K562 (cell line): ENCODE data around the gene TLCD4. TPM values are rescaled to one million over a fixed set of nuclear protein-coding genes. Genes with fewer than 3 reads are reported as not detected.
A peak's percentile ranks its signal among the peaks of the same experiment; 100 is the strongest.

Experiments used
- CHD7 ChIP-seq: fragments of 200-600 bp; sonication (generic); IDR thresholded peaks from one replicate; pipeline ENCODE4 v1.6.1; 2012; ENCODE audit warnings: mild to moderate bottlenecking, low read depth, low read length, inconsistent platforms
- EHMT2 ChIP-seq: fragments of 450-650 bp; IDR thresholded peaks from 2 replicates; pipeline ENCODE4 v1.6.1; 2018; ENCODE audit warnings: antibody characterized with exemption
- FOXA1 ChIP-seq: fragments of 450-650 bp; IDR thresholded peaks from 2 replicates; pipeline ENCODE4 v1.6.1; 2016; ENCODE audit warnings: mild to moderate bottlenecking, borderline replicate concordance
- HDAC6 ChIP-seq: IDR thresholded peaks from 2 replicates; pipeline ENCODE4 v1.6.1; 2012; ENCODE audit warnings: low read depth, mild to moderate bottlenecking, control low read depth, inconsistent platforms, low read length, moderate library complexity
- KDM1A ChIP-seq, 2 experiments: fragments of 450-650 bp; IDR thresholded peaks; 2 replicates each; pipeline ENCODE4 v1.6.1; 2016; ENCODE audit warnings: mild to moderate bottlenecking in 2 of 2
- KDM4B ChIP-seq, 2 experiments: fragments of 450-650 bp in 1 of 2; sonication (generic) in 1 of 2; IDR thresholded peaks; 2 replicates each; pipeline ENCODE4 v1.6.1; 2016 to 2017; ENCODE audit warnings: borderline replicate concordance in 2 of 2, antibody characterized with exemption in 1 of 2, low read depth in 1 of 2, mild to moderate bottlenecking in 1 of 2
- NR2C1 ChIP-seq, 2 experiments: fragments of 450-650 bp; IDR thresholded peaks; 2 replicates each; pipeline ENCODE4 v1.6.1; 2017; ENCODE audit warnings: mild to moderate bottlenecking in 2 of 2, antibody characterized with exemption in 1 of 2, inconsistent platforms in 1 of 2, missing compliant biosample characterization in 1 of 2, missing genetic modification characterization in 1 of 2
- PHTF2 ChIP-seq: fragments of 250-450 bp; sonication (Bioruptor Pico); IDR thresholded peaks from 2 replicates; pipeline ENCODE4 v1.5.0; 2021; ENCODE audit warnings: mild to moderate bottlenecking
- PKNOX1 ChIP-seq: fragments of 450-650 bp; IDR thresholded peaks from 2 replicates; pipeline ENCODE4 v1.6.1; 2016
- POLR2B ChIP-seq: fragments of 450-650 bp; IDR thresholded peaks from 2 replicates; pipeline ENCODE4 v1.6.1; 2018; ENCODE audit warnings: low read depth; ENCODE audit not compliant: partially characterized antibody
- RB1 ChIP-seq: fragments of 450-650 bp; IDR thresholded peaks from 2 replicates; pipeline ENCODE4 v1.6.1; 2017; ENCODE audit warnings: low read depth, mild to moderate bottlenecking
- SMAD2 ChIP-seq: fragments of 150-350 bp; IDR thresholded peaks from 2 replicates; pipeline ENCODE4 v1.6.1; 2014; ENCODE audit warnings: low read depth, mild to moderate bottlenecking, low read length
- TEAD1 ChIP-seq, 2 experiments: fragments of 450-650 bp in 1 of 2; sonication (generic) in 1 of 2; formaldehyde crosslinking; IDR thresholded peaks; 2 replicates each; pipeline versions ENCODE4 v1.4.0 to v1.8.0; 2020 to 2022; ENCODE audit warnings: mild to moderate bottlenecking in 2 of 2, missing genetic modification reagents in 1 of 2
- TEAD2 ChIP-seq: fragments of 450-650 bp; IDR thresholded peaks from 2 replicates; pipeline ENCODE4 v1.6.1; 2016; ENCODE audit warnings: missing genetic modification characterization, control low read depth, missing compliant biosample characterization
- ZFPM2 ChIP-seq: fragments of 250-450 bp; sonication (Bioruptor Pico); IDR thresholded peaks from 2 replicates; pipeline ENCODE4 v1.5.1; 2022; ENCODE audit warnings: mild to moderate bottlenecking
- ZNF12 ChIP-seq: sonication (generic); formaldehyde crosslinking; IDR thresholded peaks from 2 replicates; pipeline ENCODE4 v1.4.0; 2020; ENCODE audit warnings: mild to moderate bottlenecking, missing genetic modification reagents
- polyA plus RNA-seq, 8 experiments: library from polyadenylated mRNA; depleted of rRNA in 4 of 8; stranded (reverse) in 5 of 8; unstranded in 3 of 8; fragments of >200 nt; fragmentation: Nextera tagmentation in 2 of 8; fragmentation: Illumina TruSeq in 1 of 8; extraction: Ambion mirVana in 2 of 8; extraction: Trizol in 1 of 8; gene quantifications; 2 replicates each; pipeline versions ENCODE4 v1.2.1 to v1.2.3, GENCODE V29; 2011 to 2014; ENCODE audit warnings: inconsistent platforms in 1 of 8, missing spikeins in 1 of 8
- total RNA-seq, 7 experiments: library from RNA; depleted of rRNA in 6 of 7; stranded (reverse); fragments of >200 nt in 6 of 7; fragmentation: Illumina TruSeq in 2 of 7; extraction: Trizol in 2 of 7; gene quantifications; 2 replicates each; pipeline versions ENCODE4 v1.2.1 to v1.2.3, GENCODE V29; 2011 to 2021; ENCODE audit warnings: low replicate concordance in 1 of 7

The TLCD4 gene
- total and polyA plus RNA-seq, 9 of the 15 experiments (the other 6 are each of a cell fraction or from before 2014, with no cell fraction given) = 3.5 to 19.8 (median 7.6) TPM

GRCh38 chr1:95084317-95085176 is 32.6 kb upstream of the TLCD4 start (continued):
- TF ChIP-seq PHTF2 (CRISPR knock-in tag) = no peak
- TF ChIP-seq PKNOX1 = peak; percentile 54; the same call in 1 of the 2 replicates
- peak in 1 of 2 experiments; percentile 74; a peak in 1 of 4 replicates for TF ChIP-seq TEAD1 (CRISPR knock-in tag; IDR thresholded peaks at IDR 0.05)
- no peak for TF ChIP-seq SMAD2
- no peak for TF ChIP-seq RB1
- TF ChIP-seq EHMT2 = peak; percentile 45; the same call in 1 of the 2 replicates
- TF ChIP-seq HDAC6 = no peak
- no peak for TF ChIP-seq KDM4B (IDR thresholded peaks at IDR 0.05; ENCODE audit: borderline replicate concordance in 2 of 2, low read depth in 1 of 2)
- TF ChIP-seq ZNF12 (CRISPR knock-in tag) = no peak
- no peak for TF ChIP-seq KDM1A (IDR thresholded peaks at IDR 0.05)
- no peak for TF ChIP-seq ZFPM2 (CRISPR knock-in tag)
- no peak for TF ChIP-seq CHD7
- TF ChIP-seq TEAD2 (tag) = no peak
- TF ChIP-seq FOXA1 = no peak
- TF ChIP-seq NR2C1 (IDR thresholded peaks at IDR 0.05) = no peak
- TF ChIP-seq NR2C1 (tag; IDR thresholded peaks at IDR 0.05) = peak; percentile 79
- TF ChIP-seq POLR2B = no peak
